Type B pancreatic cell (in vitro differentiated cells): ENCODE data around the gene KIF16B. TPM values are rescaled to one million over a fixed set of nuclear protein-coding genes. Genes with fewer than 3 reads are reported as not detected.

ENCODE experiments used
- DNase-seq: peaks from one replicate; pipeline ENCODE4 v3.0.0; 2021; ENCODE audit warnings: mixed read lengths; ENCODE audit not compliant: unreplicated experiment; ENCODE audit errors: extremely low spot score
- H3K27ac Mint-ChIP-seq: 2 replicates; pipeline ENCODE4 v1.8.0; 2021; ENCODE audit warnings: mild to moderate bottlenecking, mixed read lengths
- H3K27me3 Mint-ChIP-seq: 2 replicates; pipeline ENCODE4 v1.8.0; 2021; ENCODE audit warnings: mixed read lengths
- H3K36me3 Mint-ChIP-seq: 2 replicates; pipeline ENCODE4 v1.8.0; 2021; ENCODE audit warnings: mixed read lengths
- H3K4me1 Mint-ChIP-seq: one replicate; pipeline ENCODE4 v1.8.0; 2021; ENCODE audit warnings: mixed read lengths; ENCODE audit not compliant: unreplicated experiment
- H3K4me3 Mint-ChIP-seq: 2 replicates; pipeline ENCODE4 v1.8.0; 2021; ENCODE audit warnings: mild to moderate bottlenecking, mixed read lengths
- H3K9me3 Mint-ChIP-seq: 2 replicates; pipeline ENCODE4 v1.8.0; 2021; ENCODE audit warnings: mixed read lengths
- CTCF ChIP-seq: fragments of 200-600 bp; sonication (generic); conservative IDR thresholded peaks from 2 replicates; pipeline ENCODE4 v1.5.0; 2021; ENCODE audit warnings: antibody characterized with exemption, mild to moderate bottlenecking
- total RNA-seq: library from RNA; stranded (reverse); gene quantifications from 2 replicates; pipeline ENCODE4 v1.2.1, GENCODE V29; 2021; ENCODE audit warnings: low replicate concordance

KIF16B gene
- total RNA-seq, 1 donor from 2014 or later = 10.3 TPM

DNA sequence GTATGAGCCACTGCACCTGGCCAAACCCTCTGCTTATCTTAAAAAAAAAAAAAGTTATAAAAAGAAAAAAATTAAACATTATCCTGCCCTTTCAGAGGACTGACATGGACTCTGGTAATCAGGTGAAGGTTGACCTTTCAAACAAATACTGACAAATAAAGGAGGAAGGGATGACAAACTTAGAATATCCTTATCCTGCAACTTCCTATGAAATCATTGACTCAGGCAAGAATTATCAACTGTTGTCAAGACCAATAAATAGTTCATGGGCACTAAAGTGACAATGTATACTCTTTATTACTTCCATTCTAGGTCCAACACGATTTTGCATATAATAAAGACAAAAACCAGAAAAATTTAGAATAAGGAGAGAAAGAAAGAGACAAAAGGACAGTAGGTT is 117.9 kb downstream of the KIF16B start:
- Mint-ChIP-seq H3K36me3 (peaks cover 7% of the 10 kb centered on the region), H3K27me3 (no peaks in the 10 kb centered on the region), H3K4me1 (no peaks in the 10 kb centered on the region), H3K9me3 (no peaks in the 10 kb centered on the region), H3K4me3 (no peak overlapping the region), H3K27ac (no peak overlapping the region)
- DNase-seq = no peak
- TF ChIP-seq CTCF = no peak

DNA sequence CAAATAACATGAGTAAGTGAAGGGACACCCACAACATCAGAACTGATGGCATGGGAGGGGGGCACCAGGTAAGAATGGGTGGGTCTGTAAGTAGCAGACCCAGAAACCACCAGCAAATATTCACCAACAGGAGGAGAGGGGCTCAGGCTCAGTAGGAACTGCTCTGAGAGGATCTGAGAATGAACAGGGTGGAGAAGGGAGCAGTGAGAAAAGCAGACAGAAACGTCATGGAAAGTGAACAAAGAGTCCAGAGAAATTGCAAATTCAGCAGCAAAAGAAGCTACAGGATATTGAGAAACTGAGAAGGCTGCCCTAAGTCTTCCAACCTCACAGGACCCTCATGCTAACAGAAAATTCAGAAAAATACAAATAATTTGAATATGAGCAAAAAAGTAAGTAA is 121.3 kb downstream of the KIF16B start:
- Mint-ChIP-seq H3K4me1 (no peaks in the 10 kb centered on the region), H3K27ac (no peak overlapping the region), H3K27me3 (no peaks in the 10 kb centered on the region), H3K9me3 (no peaks in the 10 kb centered on the region), H3K4me3 (no peak overlapping the region), H3K36me3 (peaks cover 11% of the 10 kb centered on the region)
- DNase-seq = no peak
- TF ChIP-seq CTCF = no peak

GRCh38 chr20:16451001-16451400 is 122.2 kb downstream of the KIF16B start:
- peaks cover 5% of the 10 kb centered on the region for H3K4me1 Mint-ChIP-seq

DNA sequence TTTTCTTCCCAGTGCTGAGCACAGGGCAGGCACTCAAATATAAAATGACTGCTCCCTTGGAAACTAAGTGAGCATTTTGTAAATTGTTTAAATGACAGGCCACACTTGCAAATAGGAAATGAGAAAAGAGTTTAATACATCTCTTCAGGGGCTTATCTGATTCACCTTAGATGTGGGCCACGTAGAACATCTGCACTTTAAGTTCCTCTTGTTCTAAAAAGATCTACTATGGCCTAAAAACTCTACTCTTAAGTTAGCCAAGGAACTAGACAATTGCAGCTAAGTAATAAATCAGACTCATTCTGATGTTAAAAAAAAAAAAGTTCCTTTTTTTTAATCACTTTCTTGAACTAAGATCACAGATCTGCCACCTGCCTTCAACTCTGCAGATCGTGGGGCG is 126.3 kb downstream of the KIF16B start:
- H3K27ac Mint-ChIP-seq = no peak overlapping the region
- TF ChIP-seq CTCF = no peak
- peaks cover 7% of the 10 kb centered on the region for H3K4me1 Mint-ChIP-seq
- no peaks in the 10 kb centered on the region for H3K9me3 Mint-ChIP-seq
- no peak overlapping the region for H3K4me3 Mint-ChIP-seq
- no peak for DNase-seq
- H3K36me3 Mint-ChIP-seq = peaks cover 11% of the 10 kb centered on the region
- no peaks in the 10 kb centered on the region for H3K27me3 Mint-ChIP-seq

More at GRCh38 chr20:16451001-16451400, 122.2 kb downstream of the KIF16B start:
- Mint-ChIP-seq H3K4me3 (no peak overlapping the region), H3K9me3 (no peaks in the 10 kb centered on the region), H3K27ac (no peak overlapping the region), H3K27me3 (no peaks in the 10 kb centered on the region), H3K36me3 (peaks cover 11% of the 10 kb centered on the region)
- no peak for TF ChIP-seq CTCF
- DNase-seq = no peak

- Mint-ChIP-seq H3K4me1 (peaks cover 7% of the 10 kb centered on the region), H3K9me3 (no peaks in the 10 kb centered on the region), H3K4me3 (no peak overlapping the region), H3K27ac (no peak overlapping the region), H3K36me3 (peaks cover 11% of the 10 kb centered on the region), H3K27me3 (no peaks in the 10 kb centered on the region)
- TF ChIP-seq CTCF = no peak
- DNase-seq = no peak
Observed at GRCh38 chr20:16446246-16446645, 127.0 kb downstream of the KIF16B start.

- Mint-ChIP-seq H3K27ac (no peak overlapping the region), H3K4me3 (no peak overlapping the region), H3K4me1 (peaks cover 7% of the 10 kb centered on the region), H3K9me3 (no peaks in the 10 kb centered on the region), H3K27me3 (no peaks in the 10 kb centered on the region), H3K36me3 (peaks cover 9% of the 10 kb centered on the region)
- DNase-seq = no peak
- TF ChIP-seq CTCF = no peak
Observed at GRCh38 chr20:16445482-16445881, 127.8 kb downstream of the KIF16B start.
